Left ventricle myocardium superior (tissue), 1 donor: ENCODE measurements around the gene TUBG2. TPM values are rescaled to one million over a fixed set of nuclear protein-coding genes. Genes with fewer than 3 reads are reported as not detected.
"Not testable (repeated sequence)": the region's sequence is repeated elsewhere in the genome, so short reads cannot be mapped to it uniquely, and the experiment has no call there.

Experiments used
- ATAC-seq: fragments of 200-7000 bp; cut with Tn5 transposase; one replicate; pipeline ENCODE4 v1.9.1; 2020; ENCODE audit warnings: mild to moderate bottlenecking, moderate library complexity
- DNase-seq: peaks from one replicate; pipeline ENCODE4 v3.0.0-alpha.2; 2020
- intact Hi-C: fragments of 100-400 bp; cut with micrococcal nuclease; formaldehyde crosslinking; loops from one replicate; pipeline ENCODE4 v1.11.0; 2022
- long read RNA-seq: library from polyadenylated mRNA; unstranded; transcript quantifications from one replicate; pipeline ENCODE4 v2.0.0, GENCODE V29; 2021
- total RNA-seq: library from RNA; stranded (reverse); fragmentation: NEBNext Ultra II Directional; extraction: Animal tissue kit (Norgen Biotek cat#: 25700); gene quantifications from one replicate; pipeline ENCODE4 v1.2.1, GENCODE V29; 2021
- donor health status: DM: no; HTN: yes; CAD: no; lungs with severe emphysema.

TUBG2 gene
- total RNA-seq = 17.1 TPM
- long read RNA-seq, transcript TUBG2-201 (11 exons, 1,761 nt) = major isoform, 9 of 33 reads
- long read RNA-seq, partial matches to known transcripts = 20 of 33 reads
- long read RNA-seq, other reads (novel, unspliced or antisense) = 4 of 33 reads

- intact Hi-C loops = no loop called here
- DNase-seq (peak; percentile 93), ATAC-seq (peak; percentile 96)
Observed at GRCh38 chr17:42659079-42659931, at the start of gene TUBG2. Gene TUBG2 (plus strand): TSS chr17:42659284. CDS start chr17:42659504, 220 bp downstream.

GRCh38 chr17:42609814-42610801 lies 49.0 kb upstream of the TUBG2 start:
- ATAC-seq = peak; percentile 36
- DNase-seq, intact Hi-C loops: not testable (repeated sequence)

GRCh38 chr17:42612013-42612412 lies 47.1 kb upstream of the TUBG2 start:
- intact Hi-C loops = no loop called here
- no peak for DNase-seq

GRCh38 chr17:42613699-42614295 lies 45.3 kb upstream of the TUBG2 start:
- intact Hi-C loops = no loop called here
- DNase-seq = no peak
- ATAC-seq = no peak

More at GRCh38 chr17:42612013-42612412, 47.1 kb upstream of the TUBG2 start:
- no peak for ATAC-seq

- DNase-seq (no peak), ATAC-seq (peak; percentile 37)
Observed at GRCh38 chr17:42617956-42618431, 41.1 kb upstream of the TUBG2 start.

GRCh38 chr17:42618442-42619150 lies 40.5 kb upstream of the TUBG2 start:
- peak; percentile 76 for DNase-seq

More at GRCh38 chr17:42617956-42618431, 41.1 kb upstream of the TUBG2 start:
- intact Hi-C loops = no loop called here

GRCh38 chr17:42621987-42622386 lies 37.1 kb upstream of the TUBG2 start:
- DNase-seq, ATAC-seq, intact Hi-C loops: not testable (repeated sequence)

More at GRCh38 chr17:42618442-42619150, 40.5 kb upstream of the TUBG2 start:
- peak; percentile 98 for ATAC-seq
- intact Hi-C loops = no loop called here

- no peak for ATAC-seq
- intact Hi-C loops = no loop called here
- no peak for DNase-seq
Observed at GRCh38 chr17:42623271-42623670, 35.8 kb upstream of the TUBG2 start.

- intact Hi-C loops = no loop called here
- ATAC-seq (peak; percentile 64), DNase-seq (no peak)
Observed at GRCh38 chr17:42623732-42624596, 35.1 kb upstream of the TUBG2 start.

GRCh38 chr17:42627032-42627764 lies 31.9 kb upstream of the TUBG2 start:
- intact Hi-C loops, DNase-seq, ATAC-seq: not testable (repeated sequence)

GRCh38 chr17:42629411-42630009 lies 29.6 kb upstream of the TUBG2 start:
- intact Hi-C loops = no loop called here
- no peak for DNase-seq
- ATAC-seq = no peak

GRCh38 chr17:42632949-42633444 lies 26.1 kb upstream of the TUBG2 start:
- intact Hi-C loops = no loop called here
- DNase-seq (no peak), ATAC-seq (no peak)

- ATAC-seq = no peak
- DNase-seq = no peak
- intact Hi-C loops = no loop called here
Observed at GRCh38 chr17:42639525-42640113, 19.5 kb upstream of the TUBG2 start.

- intact Hi-C loops = no loop called here
- no peak for ATAC-seq
- DNase-seq = no peak
Observed at GRCh38 chr17:42640121-42640520, 19.0 kb upstream of the TUBG2 start.

GRCh38 chr17:42642336-42642735 lies 16.7 kb upstream of the TUBG2 start:
- intact Hi-C loops = no loop called here
- ATAC-seq (no peak), DNase-seq (no peak)

GRCh38 chr17:42647778-42648177 lies 11.3 kb upstream of the TUBG2 start:
- intact Hi-C loops = no loop called here
- no peak for DNase-seq

More at GRCh38 chr17:42647778-42648177, 11.3 kb upstream of the TUBG2 start:
- no peak for ATAC-seq
